Subcutaneous adipose tissue (tissue), 4 donors: ENCODE results near the gene PTPRD. TPM values are rescaled to one million over a fixed set of nuclear protein-coding genes. Genes with fewer than 3 reads are reported as not detected.

Source experiments
- CTCF ChIP-seq: fragments of 450-650 bp; IDR thresholded peaks from one replicate; pipeline ENCODE4 v1.5.1; 2016; ENCODE audit warnings: low read depth, mild to moderate bottlenecking, control low read depth, antibody characterized with exemption, moderate library complexity
- total RNA-seq, 4 donors: library from RNA; depleted of rRNA; stranded (reverse); fragments of >200 nt; gene quantifications; one replicate each; pipeline ENCODE4 v1.1.0, GENCODE V29; 2016

The PTPRD gene
- total RNA-seq, 4 donors from 2014 or later = 5.1 to 17.3 (median 12.1) TPM

GRCh38 chr9:9892217-9892616 is 720.6 kb downstream of the PTPRD start:
- no peak for TF ChIP-seq CTCF

DNA sequence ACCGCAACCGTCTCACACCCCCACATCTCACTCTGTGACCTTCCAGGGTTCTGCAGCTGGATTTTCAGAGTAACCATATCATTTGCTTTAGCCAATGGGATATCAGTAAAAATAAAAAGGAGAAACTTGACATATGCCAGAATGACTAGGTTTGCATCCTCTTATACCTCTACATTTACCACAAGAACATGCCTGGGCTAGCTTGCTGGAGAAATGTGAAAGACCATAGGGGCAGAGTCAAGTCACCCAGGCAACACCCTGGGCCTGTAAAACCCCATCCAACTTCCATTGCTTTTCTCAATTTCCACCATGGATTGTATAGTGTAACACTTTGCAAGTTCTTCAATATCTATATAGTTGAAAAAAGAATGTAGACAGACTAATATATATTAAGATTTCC is 731.1 kb downstream of the PTPRD start:
- TF ChIP-seq CTCF = no peak

GRCh38 chr9:9874270-9874669 is 738.5 kb downstream of the PTPRD start:
- no peak for TF ChIP-seq CTCF

DNA sequence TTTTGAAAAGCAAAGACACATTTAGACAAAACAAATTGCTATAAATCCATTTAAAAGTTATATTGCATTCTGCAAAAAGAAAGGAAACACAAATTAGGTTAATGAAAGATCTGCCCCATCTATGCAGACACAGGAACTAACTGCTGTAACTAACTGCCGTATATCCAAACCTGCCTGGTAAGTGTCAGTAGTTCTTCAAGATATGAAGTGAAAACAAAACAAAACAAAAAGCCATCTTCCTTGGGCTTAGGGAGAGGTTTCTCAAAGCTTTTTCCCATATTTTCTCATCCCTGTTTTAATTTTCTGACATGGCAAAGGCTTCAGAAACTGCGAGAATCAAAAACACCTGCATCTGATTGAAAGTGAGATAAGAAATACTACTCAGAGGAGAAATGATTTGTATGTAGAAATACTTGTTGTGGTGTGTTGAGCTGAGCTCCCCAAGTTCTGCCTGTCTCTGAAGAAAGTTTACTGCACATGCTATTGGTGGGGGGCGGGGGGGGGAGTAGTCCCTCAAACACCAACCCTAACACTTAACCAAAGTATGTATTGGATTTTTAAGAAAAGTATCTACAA is 750.5 kb downstream of the PTPRD start:
- TF ChIP-seq CTCF = no peak

GRCh38 chr9:9855177-9856078 is 757.4 kb downstream of the PTPRD start:
- no peak for TF ChIP-seq CTCF

DNA sequence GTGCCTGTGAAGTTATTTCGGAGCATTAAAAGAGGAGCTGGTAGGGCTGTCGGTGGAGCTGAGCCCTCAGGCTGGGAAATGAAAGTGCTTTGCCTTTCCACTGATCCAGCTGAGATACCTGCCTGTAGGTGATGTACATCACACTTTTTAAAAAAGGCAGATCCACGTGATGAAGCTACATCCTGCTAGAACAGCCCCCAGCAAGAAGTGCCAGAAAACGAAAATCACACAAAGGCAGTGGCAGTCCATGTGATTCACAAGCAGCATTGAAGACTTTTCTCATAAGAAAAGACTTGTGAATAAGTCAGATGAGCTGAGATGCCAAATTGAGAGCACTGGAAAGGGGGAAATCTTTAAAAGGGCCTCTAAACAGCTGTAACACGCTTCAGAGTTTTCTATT is 765.1 kb downstream of the PTPRD start:
- TF ChIP-seq CTCF = no peak

DNA sequence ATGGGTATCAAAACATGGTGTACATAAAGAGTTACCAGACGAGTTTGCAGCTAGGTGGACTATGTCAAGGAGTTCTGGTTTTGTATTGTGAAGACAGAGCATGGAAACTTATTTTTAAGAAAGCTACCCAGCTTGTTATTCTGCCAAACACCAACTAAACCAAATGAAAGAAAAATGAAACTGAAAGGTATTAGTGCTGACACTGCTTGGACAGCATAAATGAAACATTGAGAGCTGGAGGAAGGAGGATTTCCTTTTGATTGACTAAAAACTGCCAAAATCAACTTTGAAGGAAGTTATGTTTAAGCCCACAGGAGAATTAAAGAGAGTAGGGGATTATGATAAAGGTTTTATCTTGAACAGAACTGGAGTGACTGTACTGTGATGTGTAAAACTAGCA is 766.2 kb downstream of the PTPRD start:
- no peak for TF ChIP-seq CTCF
